ENCODE data around the gene CACHD1. TPM values are rescaled to one million over a fixed set of nuclear protein-coding genes. Genes with fewer than 3 reads are reported as not detected.
A peak's percentile ranks its signal among the peaks of the same experiment; 100 is the strongest.
"Not testable (repeated sequence)": the region's sequence is repeated elsewhere in the genome, so short reads cannot be mapped to it uniquely, and the experiment has no call there.

The CACHD1 gene
- total and polyA plus RNA-seq, 2 donors from 2014 or later: 3.9 to 8.2 TPM

DNA sequence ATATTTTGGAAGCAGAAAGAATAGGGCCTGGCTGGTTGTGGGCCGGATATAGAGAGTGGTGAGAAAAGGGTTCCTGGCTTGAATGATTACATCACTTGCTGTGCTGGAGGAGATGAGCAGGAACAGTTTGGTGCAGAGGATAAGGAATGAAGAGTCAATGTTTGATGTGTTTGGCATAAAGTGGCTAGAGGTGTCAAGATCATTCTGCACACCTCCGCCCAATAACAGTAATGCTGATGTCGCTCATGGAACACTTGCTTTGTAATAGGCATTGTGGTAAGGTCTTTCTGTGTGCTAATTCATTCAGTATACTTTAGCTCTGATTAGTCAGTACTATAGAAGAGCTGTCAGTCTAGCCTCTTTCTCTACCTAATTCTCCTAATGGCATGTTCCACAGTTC, 226.9 kb downstream of the CACHD1 start:
- no peak for FAIRE-seq
- Histone ChIP-seq H3K9ac (ENCODE audit: low read length in 3 of 3) (no peak overlapping the region), H3K9me3 (ENCODE audit: control insufficient read depth in 2 of 3, insufficient read depth in 1 of 3, low read length in 3 of 3) (no peaks in the 10 kb centered on the region), H3K4me1 (ENCODE audit: control insufficient read depth in 2 of 3, insufficient read depth in 2 of 3, low read depth in 1 of 3, low read length in 3 of 3) (no peaks in the 10 kb centered on the region), H3K4me3 (ENCODE audit: low read length in 3 of 3) (no peak overlapping the region), H3K27me3 (ENCODE audit: control insufficient read depth, insufficient read depth, low read length) (no peaks in the 10 kb centered on the region), H3K27ac (ENCODE audit: low read depth in 2 of 2, low read length in 2 of 2) (no peak overlapping the region), H3K36me3 (ENCODE audit: control insufficient read depth in 2 of 3, insufficient read depth in 3 of 3, low read length in 3 of 3) (no peaks in the 10 kb centered on the region)
- no peak for DNase-seq
- TF ChIP-seq, protein P1, sequence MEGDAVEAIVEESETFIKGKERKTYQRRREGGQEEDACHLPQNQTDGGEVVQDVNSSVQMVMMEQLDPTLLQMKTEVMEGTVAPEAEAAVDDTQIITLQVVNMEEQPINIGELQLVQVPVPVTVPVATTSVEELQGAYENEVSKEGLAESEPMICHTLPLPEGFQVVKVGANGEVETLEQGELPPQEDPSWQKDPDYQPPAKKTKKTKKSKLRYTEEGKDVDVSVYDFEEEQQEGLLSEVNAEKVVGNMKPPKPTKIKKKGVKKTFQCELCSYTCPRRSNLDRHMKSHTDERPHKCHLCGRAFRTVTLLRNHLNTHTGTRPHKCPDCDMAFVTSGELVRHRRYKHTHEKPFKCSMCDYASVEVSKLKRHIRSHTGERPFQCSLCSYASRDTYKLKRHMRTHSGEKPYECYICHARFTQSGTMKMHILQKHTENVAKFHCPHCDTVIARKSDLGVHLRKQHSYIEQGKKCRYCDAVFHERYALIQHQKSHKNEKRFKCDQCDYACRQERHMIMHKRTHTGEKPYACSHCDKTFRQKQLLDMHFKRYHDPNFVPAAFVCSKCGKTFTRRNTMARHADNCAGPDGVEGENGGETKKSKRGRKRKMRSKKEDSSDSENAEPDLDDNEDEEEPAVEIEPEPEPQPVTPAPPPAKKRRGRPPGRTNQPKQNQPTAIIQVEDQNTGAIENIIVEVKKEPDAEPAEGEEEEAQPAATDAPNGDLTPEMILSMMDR (IDR thresholded peaks at IDR 0.05; ENCODE audit: borderline replicate concordance, extremely low read depth, insufficient read depth): no peak
- intact Hi-C loops (cut with DNase I): no loop called here

DNA sequence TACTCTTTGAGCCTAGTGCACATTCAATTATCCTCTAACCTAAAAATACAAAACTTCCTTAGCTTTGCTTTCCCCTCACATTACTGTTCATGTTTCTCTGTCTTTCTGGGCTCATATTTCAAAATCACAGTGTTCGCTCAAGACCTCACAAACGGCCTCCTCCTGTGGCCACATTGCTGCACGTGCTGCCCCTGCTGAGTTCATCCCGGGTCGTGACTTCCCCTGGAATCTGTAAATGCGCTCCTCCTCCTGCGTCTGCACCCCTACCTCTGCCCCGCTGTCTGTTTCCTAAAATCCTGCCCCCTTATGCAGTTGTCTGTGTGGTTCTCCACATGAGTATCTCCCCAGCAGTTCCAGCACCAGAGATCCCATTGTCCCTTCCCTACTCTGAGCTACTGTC, 229.4 kb downstream of the CACHD1 start:
- Histone ChIP-seq H3K4me1 (ENCODE audit: control insufficient read depth in 2 of 3, insufficient read depth in 2 of 3, low read depth in 1 of 3, low read length in 3 of 3) (no peaks in the 10 kb centered on the region), H3K36me3 (ENCODE audit: control insufficient read depth in 2 of 3, insufficient read depth in 3 of 3, low read length in 3 of 3) (no peaks in the 10 kb centered on the region), H3K4me3 (ENCODE audit: low read length in 3 of 3) (no peak overlapping the region), H3K27ac (ENCODE audit: low read depth in 2 of 2, low read length in 2 of 2) (no peak overlapping the region), H3K9ac (ENCODE audit: low read length in 3 of 3) (no peak overlapping the region), H3K27me3 (ENCODE audit: control insufficient read depth, insufficient read depth, low read length) (no peaks in the 10 kb centered on the region), H3K9me3 (ENCODE audit: control insufficient read depth in 2 of 3, insufficient read depth in 1 of 3, low read length in 3 of 3) (no peaks in the 10 kb centered on the region)
- intact Hi-C loops (cut with DNase I): no loop called here
- TF ChIP-seq, protein P1 (IDR thresholded peaks at IDR 0.05; ENCODE audit: borderline replicate concordance, extremely low read depth, insufficient read depth): no peak
- FAIRE-seq: no peak
- peak in 2 of 5 donors; percentile 12 to 15 for DNase-seq

DNA sequence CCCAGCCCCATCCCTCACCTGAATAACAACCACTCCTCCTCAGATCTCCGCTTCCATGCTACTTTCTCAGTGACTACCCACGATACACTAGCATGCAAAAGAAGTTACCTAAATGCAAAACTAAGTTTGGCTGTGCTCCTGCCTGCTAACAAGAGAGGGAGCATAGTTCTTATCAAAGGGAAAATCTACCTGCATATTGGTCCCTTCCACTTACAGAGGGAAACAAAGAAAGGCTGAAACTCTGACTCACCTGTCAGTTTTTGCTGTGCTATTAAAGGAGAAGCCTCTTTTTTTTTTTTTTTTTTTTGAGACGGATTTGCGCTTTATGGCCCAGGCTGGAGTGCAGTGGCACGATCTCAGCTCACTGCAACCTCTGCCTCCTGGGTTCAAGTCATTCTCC, 231.1 kb downstream of the CACHD1 start:
- no peaks in the 10 kb centered on the region for H3K4me1 ChIP-seq (ENCODE audit: control insufficient read depth in 2 of 3, insufficient read depth in 2 of 3, low read depth in 1 of 3, low read length in 3 of 3)
- H3K27me3 ChIP-seq (ENCODE audit: control insufficient read depth, insufficient read depth, low read length): no peaks in the 10 kb centered on the region
- H3K9ac ChIP-seq (ENCODE audit: low read length in 3 of 3): no peak overlapping the region
- no peaks in the 10 kb centered on the region for H3K36me3 ChIP-seq (ENCODE audit: control insufficient read depth in 2 of 3, insufficient read depth in 3 of 3, low read length in 3 of 3)
- no peak overlapping the region for H3K27ac ChIP-seq (ENCODE audit: low read depth in 2 of 2, low read length in 2 of 2)
- FAIRE-seq: no peak
- H3K9me3 ChIP-seq (ENCODE audit: control insufficient read depth in 2 of 3, insufficient read depth in 1 of 3, low read length in 3 of 3): no peaks in the 10 kb centered on the region
- intact Hi-C loops (cut with DNase I): no loop called here
- TF ChIP-seq, protein P1 (IDR thresholded peaks at IDR 0.05; ENCODE audit: borderline replicate concordance, extremely low read depth, insufficient read depth): no peak
- no peak overlapping the region for H3K4me3 ChIP-seq (ENCODE audit: low read length in 3 of 3)
- no peak for DNase-seq

DNA sequence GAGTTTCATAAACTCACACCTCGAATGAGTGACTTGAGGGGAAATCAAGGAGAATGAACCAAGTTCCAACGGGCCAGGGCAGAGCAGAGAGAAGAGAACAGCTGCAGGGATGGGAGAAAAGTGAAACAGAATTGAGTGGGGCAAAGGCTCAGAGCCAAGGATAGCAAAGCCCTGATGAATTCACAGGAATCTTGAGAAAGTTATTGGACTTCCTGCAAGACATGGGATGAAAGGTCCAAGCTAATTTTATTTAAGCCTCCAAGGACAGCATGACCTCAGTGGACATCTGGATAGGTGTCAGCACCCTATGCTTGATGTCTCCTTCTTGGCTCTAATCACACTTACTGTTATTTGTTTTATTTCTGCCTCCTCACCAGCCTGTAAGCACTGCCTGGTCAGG, 232.0 kb downstream of the CACHD1 start:
- no peak for FAIRE-seq
- Histone ChIP-seq H3K27me3 (ENCODE audit: control insufficient read depth, insufficient read depth, low read length) (no peaks in the 10 kb centered on the region), H3K9me3 (ENCODE audit: control insufficient read depth in 2 of 3, insufficient read depth in 1 of 3, low read length in 3 of 3) (no peaks in the 10 kb centered on the region), H3K4me3 (ENCODE audit: low read length in 3 of 3) (no peak overlapping the region), H3K36me3 (ENCODE audit: control insufficient read depth in 2 of 3, insufficient read depth in 3 of 3, low read length in 3 of 3) (no peaks in the 10 kb centered on the region), H3K27ac (ENCODE audit: low read depth in 2 of 2, low read length in 2 of 2) (no peak overlapping the region), H3K9ac (ENCODE audit: low read length in 3 of 3) (no peak overlapping the region), H3K4me1 (ENCODE audit: control insufficient read depth in 2 of 3, insufficient read depth in 2 of 3, low read depth in 1 of 3, low read length in 3 of 3) (no peaks in the 10 kb centered on the region)
- TF ChIP-seq, protein P1 (IDR thresholded peaks at IDR 0.05; ENCODE audit: borderline replicate concordance, extremely low read depth, insufficient read depth): no peak
- no peak for DNase-seq
- intact Hi-C loops (cut with DNase I): no loop called here

DNA sequence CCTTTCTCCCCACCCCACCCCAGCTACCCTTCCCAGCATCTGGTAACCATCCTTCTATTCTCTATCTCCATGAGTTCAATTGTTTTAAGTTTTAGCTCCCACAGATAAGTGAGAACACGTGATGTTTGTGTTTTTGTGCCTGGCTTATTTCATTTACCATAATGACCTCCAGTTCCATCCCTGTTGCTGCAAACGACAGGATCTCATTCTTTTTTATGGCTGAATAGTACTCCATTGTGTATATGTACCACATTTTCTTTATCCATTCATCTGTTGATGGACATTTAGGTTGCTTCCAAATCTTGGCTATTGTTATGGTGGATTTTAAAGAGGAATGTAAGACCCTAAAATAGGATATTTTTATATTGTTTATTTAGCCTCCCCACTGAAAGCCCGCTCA, 232.7 kb downstream of the CACHD1 start:
- H3K9me3 ChIP-seq (ENCODE audit: control insufficient read depth in 2 of 3, insufficient read depth in 1 of 3, low read length in 3 of 3); H3K27me3 ChIP-seq (ENCODE audit: control insufficient read depth, insufficient read depth, low read length); H3K9ac ChIP-seq (ENCODE audit: low read length in 3 of 3); H3K4me3 ChIP-seq (ENCODE audit: low read length in 3 of 3); intact Hi-C loops (cut with DNase I); H3K4me1 ChIP-seq (ENCODE audit: control insufficient read depth in 2 of 3, insufficient read depth in 2 of 3, low read depth in 1 of 3, low read length in 3 of 3); H3K36me3 ChIP-seq (ENCODE audit: control insufficient read depth in 2 of 3, insufficient read depth in 3 of 3, low read length in 3 of 3); H3K27ac ChIP-seq (ENCODE audit: low read depth in 2 of 2, low read length in 2 of 2); FAIRE-seq; DNase-seq: not testable (repeated sequence)
